ENCODE data around the gene PRSS23.

Gene PRSS23

DNA sequence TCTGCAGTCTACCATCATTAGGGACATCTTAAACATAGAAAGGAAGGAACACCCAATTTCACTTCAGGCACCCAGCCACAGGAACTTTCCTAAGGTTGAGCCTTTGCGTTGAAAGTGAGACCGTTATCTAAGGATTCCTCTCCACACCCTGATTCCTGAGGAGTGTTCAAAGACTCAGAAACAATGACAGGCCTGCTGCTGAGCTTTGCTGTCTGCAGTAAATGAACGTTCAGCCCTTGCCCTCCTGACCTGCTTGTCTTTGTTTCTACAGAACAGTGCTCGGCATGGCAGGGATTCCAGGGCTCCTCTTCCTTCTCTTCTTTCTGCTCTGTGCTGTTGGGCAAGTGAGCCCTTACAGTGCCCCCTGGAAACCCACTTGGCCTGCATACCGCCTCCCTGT is 7.0 kb downstream of the PRSS23 start:
- Histone ChIP-seq H4K20me1 (ENCODE audit: low read depth, low read length) (no peaks in the 10 kb centered on the region), H3K9me3 (ENCODE audit: insufficient read depth, low read length) (no peaks in the 10 kb centered on the region), H3K4me2 (ENCODE audit: low read depth, low read length, poor library complexity, severe bottlenecking) (no peak overlapping the region), H3K79me2 (ENCODE audit: insufficient read depth, low read length) (no peaks in the 10 kb centered on the region), H2AFZ (ENCODE audit: low read depth, low read length, severe bottlenecking) (no peak overlapping the region), H3K27me3 (ENCODE audit: low read length) (no peaks in the 10 kb centered on the region; the same call in 1 of the 2 replicates), H3K27ac (ENCODE audit: low read depth, low read length) (no peak overlapping the region), H3K4me3 (ENCODE audit: insufficient read depth, low read length, poor library complexity, severe bottlenecking) (no peak overlapping the region), H3F3A (ENCODE audit: insufficient read depth) (no peaks in the 10 kb centered on the region), H3K9me2 (replicated peaks; ENCODE audit: insufficient read depth, low read length) (no peaks in the 10 kb centered on the region), H3K9ac (ENCODE audit: low read length) (no peak overlapping the region), H3K36me3 (ENCODE audit: low read length) (no peaks in the 10 kb centered on the region)
- TF ChIP-seq EZH2phosphoT487 (conservative IDR thresholded peaks at IDR 0.05; ENCODE audit: low read length) = no peak
- TF ChIP-seq, protein P1, sequence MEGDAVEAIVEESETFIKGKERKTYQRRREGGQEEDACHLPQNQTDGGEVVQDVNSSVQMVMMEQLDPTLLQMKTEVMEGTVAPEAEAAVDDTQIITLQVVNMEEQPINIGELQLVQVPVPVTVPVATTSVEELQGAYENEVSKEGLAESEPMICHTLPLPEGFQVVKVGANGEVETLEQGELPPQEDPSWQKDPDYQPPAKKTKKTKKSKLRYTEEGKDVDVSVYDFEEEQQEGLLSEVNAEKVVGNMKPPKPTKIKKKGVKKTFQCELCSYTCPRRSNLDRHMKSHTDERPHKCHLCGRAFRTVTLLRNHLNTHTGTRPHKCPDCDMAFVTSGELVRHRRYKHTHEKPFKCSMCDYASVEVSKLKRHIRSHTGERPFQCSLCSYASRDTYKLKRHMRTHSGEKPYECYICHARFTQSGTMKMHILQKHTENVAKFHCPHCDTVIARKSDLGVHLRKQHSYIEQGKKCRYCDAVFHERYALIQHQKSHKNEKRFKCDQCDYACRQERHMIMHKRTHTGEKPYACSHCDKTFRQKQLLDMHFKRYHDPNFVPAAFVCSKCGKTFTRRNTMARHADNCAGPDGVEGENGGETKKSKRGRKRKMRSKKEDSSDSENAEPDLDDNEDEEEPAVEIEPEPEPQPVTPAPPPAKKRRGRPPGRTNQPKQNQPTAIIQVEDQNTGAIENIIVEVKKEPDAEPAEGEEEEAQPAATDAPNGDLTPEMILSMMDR (IDR thresholded peaks at IDR 0.05; ENCODE audit: insufficient read depth, low read length, poor library complexity, severe bottlenecking) = no peak

DNA sequence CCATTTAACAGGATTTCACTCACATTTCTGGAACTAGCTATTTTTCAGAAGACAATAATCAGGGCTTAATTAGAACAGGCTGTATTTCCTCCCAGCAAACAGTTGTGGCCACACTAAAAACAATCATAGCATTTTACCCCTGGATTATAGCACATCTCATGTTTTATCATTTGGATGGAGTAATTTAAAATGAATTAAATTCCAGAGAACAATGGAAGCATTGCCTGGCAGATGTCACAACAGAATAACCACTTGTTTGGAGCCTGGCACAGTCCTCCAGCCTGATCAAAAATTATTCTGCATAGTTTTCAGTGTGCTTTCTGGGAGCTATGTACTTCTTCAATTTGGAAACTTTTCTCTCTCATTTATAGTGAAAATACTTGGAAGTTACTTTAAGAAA is 9.2 kb downstream of the PRSS23 start:
- H3K4me2 ChIP-seq (ENCODE audit: low read depth, low read length, poor library complexity, severe bottlenecking) = no peak overlapping the region
- no peak overlapping the region for H3K9ac ChIP-seq (ENCODE audit: low read length)
- H3K9me3 ChIP-seq (ENCODE audit: insufficient read depth, low read length) = no peaks in the 10 kb centered on the region
- TF ChIP-seq, protein P1 (IDR thresholded peaks at IDR 0.05; ENCODE audit: insufficient read depth, low read length, poor library complexity, severe bottlenecking) = no peak
- no peak for TF ChIP-seq EZH2phosphoT487 (conservative IDR thresholded peaks at IDR 0.05; ENCODE audit: low read length)
- no peak overlapping the region for H2AFZ ChIP-seq (ENCODE audit: low read depth, low read length, severe bottlenecking)
- no peaks in the 10 kb centered on the region for H3F3A ChIP-seq (ENCODE audit: insufficient read depth)
- no peaks in the 10 kb centered on the region for H3K79me2 ChIP-seq (ENCODE audit: insufficient read depth, low read length)
- H3K27me3 ChIP-seq (ENCODE audit: low read length) = no peaks in the 10 kb centered on the region; the same call in 1 of the 2 replicates
- no peak overlapping the region for H3K27ac ChIP-seq (ENCODE audit: low read depth, low read length)
- H3K36me3 ChIP-seq (ENCODE audit: low read length) = no peaks in the 10 kb centered on the region
- no peaks in the 10 kb centered on the region for H4K20me1 ChIP-seq (ENCODE audit: low read depth, low read length)
- H3K4me3 ChIP-seq (ENCODE audit: insufficient read depth, low read length, poor library complexity, severe bottlenecking) = no peak overlapping the region
- H3K9me2 ChIP-seq (replicated peaks; ENCODE audit: insufficient read depth, low read length) = no peaks in the 10 kb centered on the region

DNA sequence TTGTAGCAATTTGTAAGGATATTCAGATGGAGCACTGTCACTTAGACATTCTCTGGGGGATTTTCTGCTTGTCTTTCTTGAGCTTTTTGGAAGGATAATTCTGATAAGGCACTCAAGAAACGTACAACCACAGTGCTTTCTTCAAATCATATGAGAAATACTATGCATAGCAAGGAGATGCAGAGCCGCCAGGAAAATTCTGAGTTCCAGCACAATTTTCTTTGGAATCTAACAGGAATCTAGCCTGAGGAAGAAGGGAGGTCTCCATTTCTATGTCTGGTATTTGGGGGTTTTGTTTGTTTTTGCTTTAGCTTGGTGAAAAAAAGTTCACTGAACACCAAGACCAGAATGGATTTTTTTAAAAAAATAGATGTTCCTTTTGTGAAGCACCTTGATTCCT is 9.9 kb downstream of the PRSS23 start:
- no peak for TF ChIP-seq EZH2phosphoT487 (conservative IDR thresholded peaks at IDR 0.05; ENCODE audit: low read length)
- TF ChIP-seq, protein P1 (IDR thresholded peaks at IDR 0.05; ENCODE audit: insufficient read depth, low read length, poor library complexity, severe bottlenecking) = no peak

More for the DNA sequence above, 9.9 kb downstream of the PRSS23 start:
- Histone ChIP-seq H4K20me1 (ENCODE audit: low read depth, low read length) (no peaks in the 10 kb centered on the region), H3K79me2 (ENCODE audit: insufficient read depth, low read length) (no peaks in the 10 kb centered on the region), H3K9me3 (ENCODE audit: insufficient read depth, low read length) (no peaks in the 10 kb centered on the region), H3K4me3 (ENCODE audit: insufficient read depth, low read length, poor library complexity, severe bottlenecking) (no peak overlapping the region), H3F3A (ENCODE audit: insufficient read depth) (no peaks in the 10 kb centered on the region), H3K27me3 (ENCODE audit: low read length) (no peaks in the 10 kb centered on the region; the same call in 1 of the 2 replicates), H2AFZ (ENCODE audit: low read depth, low read length, severe bottlenecking) (no peak overlapping the region), H3K9ac (ENCODE audit: low read length) (no peak overlapping the region), H3K4me2 (ENCODE audit: low read depth, low read length, poor library complexity, severe bottlenecking) (no peak overlapping the region), H3K27ac (ENCODE audit: low read depth, low read length) (no peak overlapping the region), H3K9me2 (replicated peaks; ENCODE audit: insufficient read depth, low read length) (no peaks in the 10 kb centered on the region), H3K36me3 (ENCODE audit: low read length) (no peaks in the 10 kb centered on the region)

All from SU-DHL-6 (cell line).